Nephron progenitor cell (in vitro differentiated cells): ENCODE results near the gene CAMK1D.

Source experiments
- DNase-seq: peaks from one replicate; pipeline ENCODE4 v3.0.0; 2021
- H3K27ac Mint-ChIP-seq: 2 replicates; pipeline ENCODE4 v1.8.0; 2021; ENCODE audit warnings: mild to moderate bottlenecking, moderate library complexity, mixed read lengths
- H3K27me3 Mint-ChIP-seq: 2 replicates; pipeline ENCODE4 v1.8.0; 2021; ENCODE audit warnings: mild to moderate bottlenecking, low read depth, mixed read lengths; ENCODE audit not compliant: poor library complexity
- H3K36me3 Mint-ChIP-seq: 2 replicates; pipeline ENCODE4 v1.8.0; 2021; ENCODE audit warnings: low read depth, mixed read lengths
- H3K4me1 Mint-ChIP-seq: 2 replicates; pipeline ENCODE4 v1.8.0; 2021; ENCODE audit warnings: mixed read lengths
- H3K4me3 Mint-ChIP-seq: 2 replicates; pipeline ENCODE4 v1.8.0; 2021; ENCODE audit warnings: mild to moderate bottlenecking, moderate library complexity, mixed read lengths
- H3K9me3 Mint-ChIP-seq: 2 replicates; pipeline ENCODE4 v1.8.0; 2021; ENCODE audit warnings: mild to moderate bottlenecking, moderate library complexity, mixed read lengths
- TF ChIP-seq, protein P1 (sequence below): fragments of 200-600 bp; sonication (generic); IDR thresholded peaks from 2 replicates; pipeline ENCODE4 v1.5.0; 2021; ENCODE audit warnings: antibody characterized with exemption

CAMK1D gene

DNA sequence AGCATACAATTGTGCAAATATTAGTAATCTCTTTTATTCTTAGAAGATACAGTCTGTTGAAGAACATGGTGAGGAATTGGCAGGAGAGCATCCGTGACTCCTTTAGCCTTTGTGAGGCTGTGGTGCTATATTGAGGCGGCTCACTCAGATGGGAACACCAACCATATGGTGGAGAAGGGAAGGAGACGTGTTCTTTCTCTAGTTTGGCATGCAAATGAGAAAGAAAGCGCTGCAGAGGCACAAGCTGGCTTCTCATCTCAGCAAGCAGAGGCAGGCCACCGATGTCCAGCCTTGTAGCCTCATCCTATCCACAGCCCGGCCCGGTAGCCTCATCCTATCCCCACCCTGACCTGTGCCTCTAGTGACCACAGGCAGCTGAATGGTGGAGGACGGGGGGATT lies 288.3 kb downstream of the CAMK1D start:
- TF ChIP-seq, protein P1, sequence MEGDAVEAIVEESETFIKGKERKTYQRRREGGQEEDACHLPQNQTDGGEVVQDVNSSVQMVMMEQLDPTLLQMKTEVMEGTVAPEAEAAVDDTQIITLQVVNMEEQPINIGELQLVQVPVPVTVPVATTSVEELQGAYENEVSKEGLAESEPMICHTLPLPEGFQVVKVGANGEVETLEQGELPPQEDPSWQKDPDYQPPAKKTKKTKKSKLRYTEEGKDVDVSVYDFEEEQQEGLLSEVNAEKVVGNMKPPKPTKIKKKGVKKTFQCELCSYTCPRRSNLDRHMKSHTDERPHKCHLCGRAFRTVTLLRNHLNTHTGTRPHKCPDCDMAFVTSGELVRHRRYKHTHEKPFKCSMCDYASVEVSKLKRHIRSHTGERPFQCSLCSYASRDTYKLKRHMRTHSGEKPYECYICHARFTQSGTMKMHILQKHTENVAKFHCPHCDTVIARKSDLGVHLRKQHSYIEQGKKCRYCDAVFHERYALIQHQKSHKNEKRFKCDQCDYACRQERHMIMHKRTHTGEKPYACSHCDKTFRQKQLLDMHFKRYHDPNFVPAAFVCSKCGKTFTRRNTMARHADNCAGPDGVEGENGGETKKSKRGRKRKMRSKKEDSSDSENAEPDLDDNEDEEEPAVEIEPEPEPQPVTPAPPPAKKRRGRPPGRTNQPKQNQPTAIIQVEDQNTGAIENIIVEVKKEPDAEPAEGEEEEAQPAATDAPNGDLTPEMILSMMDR, result no peak
- H3K9me3 Mint-ChIP-seq, result no peaks in the 10 kb centered on the region
- H3K27ac Mint-ChIP-seq, result no peak overlapping the region
- H3K4me1 Mint-ChIP-seq, result peaks cover 55% of the 10 kb centered on the region
- H3K36me3 Mint-ChIP-seq, result no peaks in the 10 kb centered on the region
- no peak overlapping the region for H3K4me3 Mint-ChIP-seq
- peaks cover 2% of the 10 kb centered on the region for H3K27me3 Mint-ChIP-seq
- DNase-seq, result no peak

DNA sequence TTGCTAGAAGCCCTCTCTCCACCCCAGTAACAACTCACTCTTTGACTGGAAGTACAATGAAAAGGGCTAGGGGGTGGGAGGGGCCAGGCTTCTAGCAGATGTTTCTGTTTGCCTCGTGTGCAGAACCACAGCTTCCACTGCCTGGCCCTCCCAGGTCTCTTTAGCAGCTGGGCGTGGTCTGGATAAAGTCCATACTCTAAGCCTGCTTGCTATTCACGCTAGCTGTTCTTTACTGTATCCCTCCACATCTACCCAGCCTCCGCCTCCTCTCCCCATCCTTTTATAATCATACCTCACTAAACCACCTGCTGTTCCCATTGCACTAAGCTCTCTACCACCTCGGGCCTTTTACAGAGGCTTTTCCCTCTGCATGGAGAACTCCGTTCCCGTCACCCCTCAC lies 288.8 kb downstream of the CAMK1D start:
- TF ChIP-seq, protein P1, result no peak
- Mint-ChIP-seq H3K27ac (no peak overlapping the region), H3K4me1 (peaks cover 55% of the 10 kb centered on the region), H3K4me3 (no peak overlapping the region), H3K27me3 (peaks cover 2% of the 10 kb centered on the region), H3K9me3 (no peaks in the 10 kb centered on the region), H3K36me3 (no peaks in the 10 kb centered on the region)
- no peak for DNase-seq

DNA sequence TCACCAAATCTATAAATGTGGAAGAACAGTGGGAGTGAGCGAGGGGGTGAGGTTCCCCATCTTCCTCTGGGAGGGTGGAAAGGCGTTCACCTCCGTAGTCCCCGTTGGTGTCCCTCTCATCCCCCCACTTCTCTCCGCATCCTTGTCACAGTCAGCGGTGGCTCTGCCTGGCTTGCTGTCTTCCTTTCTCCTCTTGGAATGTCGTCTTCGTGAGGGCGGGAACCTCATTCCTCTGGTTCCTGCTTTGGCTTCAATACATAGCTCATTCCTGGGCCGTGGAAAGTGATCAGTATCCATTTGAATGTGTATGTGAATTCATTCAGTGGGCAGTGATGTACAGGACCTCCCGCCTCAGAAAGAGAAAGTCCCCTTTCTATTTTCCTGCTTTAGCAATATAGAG lies 289.4 kb downstream of the CAMK1D start:
- H3K4me1 Mint-ChIP-seq, result peaks cover 61% of the 10 kb centered on the region
- H3K9me3 Mint-ChIP-seq, result no peaks in the 10 kb centered on the region
- H3K4me3 Mint-ChIP-seq, result no peak overlapping the region
- TF ChIP-seq, protein P1, result no peak
- DNase-seq, result no peak
- no peaks in the 10 kb centered on the region for H3K36me3 Mint-ChIP-seq
- H3K27me3 Mint-ChIP-seq, result peaks cover 2% of the 10 kb centered on the region
- H3K27ac Mint-ChIP-seq, result no peak overlapping the region

DNA sequence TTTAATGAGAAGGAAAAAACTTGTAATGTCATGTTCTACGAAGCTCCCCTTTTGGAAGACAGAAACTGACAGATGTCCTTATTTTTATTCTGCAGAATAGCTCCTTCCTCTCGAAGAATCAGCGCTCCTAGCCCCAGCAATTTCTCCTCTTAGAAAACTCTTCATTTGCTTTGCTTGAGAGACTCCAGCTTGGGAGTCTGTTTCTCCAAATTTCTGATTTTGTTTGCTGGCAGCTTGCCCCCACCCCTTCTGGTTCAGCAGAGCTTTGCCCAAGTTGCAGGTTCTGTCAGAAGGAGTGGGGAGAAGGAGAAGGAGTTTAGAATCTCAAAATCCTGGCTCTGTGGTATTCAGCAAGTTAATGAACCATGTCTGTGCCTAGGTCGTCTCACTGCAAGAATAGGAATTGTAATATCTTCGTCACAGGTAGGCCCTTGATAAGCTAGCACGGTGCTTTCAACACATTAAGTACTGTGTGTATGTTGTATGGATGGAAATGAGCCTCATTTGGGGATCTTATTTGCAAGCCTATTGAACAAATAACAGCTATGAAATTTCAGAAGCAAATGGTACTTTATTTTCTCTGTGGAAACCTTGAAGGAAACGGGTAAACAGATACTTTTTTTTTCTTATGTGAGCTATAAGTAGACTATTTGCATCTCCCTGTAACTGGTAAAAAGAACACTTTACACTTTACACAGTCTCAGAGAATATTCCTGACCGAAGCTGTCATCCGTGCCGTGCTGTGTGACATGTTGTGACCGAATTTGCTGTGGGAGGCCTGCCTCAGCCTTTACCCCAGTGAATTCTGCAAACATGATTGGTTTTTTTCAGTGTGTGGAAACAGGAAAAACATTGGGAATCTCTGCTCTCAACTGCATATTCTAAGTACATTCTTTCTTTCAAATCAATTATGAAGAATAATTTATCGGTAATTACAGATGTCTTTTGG lies 290.9 kb downstream of the CAMK1D start:
- H3K4me3 Mint-ChIP-seq, result peak overlapping the region; percentile 47
- H3K27ac Mint-ChIP-seq, result peak overlapping the region; percentile 72
- DNase-seq, result no peak
- peaks cover 2% of the 10 kb centered on the region for H3K27me3 Mint-ChIP-seq
- peaks cover 54% of the 10 kb centered on the region for H3K4me1 Mint-ChIP-seq
- no peaks in the 10 kb centered on the region for H3K9me3 Mint-ChIP-seq
- H3K36me3 Mint-ChIP-seq, result no peaks in the 10 kb centered on the region
- TF ChIP-seq, protein P1, result no peak

DNA sequence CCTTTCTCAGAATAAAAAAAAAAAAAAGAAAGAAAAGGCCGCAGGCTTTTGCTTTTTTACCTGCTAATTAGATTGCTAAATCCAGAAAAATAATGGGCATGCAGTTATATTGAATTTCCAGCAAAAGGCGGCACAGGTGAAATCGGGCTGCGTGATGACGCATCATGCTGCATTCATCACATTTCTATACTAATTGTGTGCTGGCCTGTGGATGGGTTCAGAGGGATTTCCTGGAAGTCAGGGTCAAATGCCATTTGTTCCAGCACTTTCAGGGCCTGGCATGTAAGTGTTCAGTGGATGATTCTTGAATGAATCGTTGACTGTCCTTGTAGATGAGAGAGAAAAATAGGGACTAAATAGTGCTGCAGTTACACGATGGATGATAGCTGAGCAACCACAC lies 292.7 kb downstream of the CAMK1D start:
- DNase-seq, result no peak
- H3K4me1 Mint-ChIP-seq, result peaks cover 44% of the 10 kb centered on the region
- TF ChIP-seq, protein P1, result no peak
- H3K4me3 Mint-ChIP-seq, result no peak overlapping the region
- H3K27me3 Mint-ChIP-seq, result peaks cover 2% of the 10 kb centered on the region
- no peak overlapping the region for H3K27ac Mint-ChIP-seq
- H3K9me3 Mint-ChIP-seq, result no peaks in the 10 kb centered on the region
- H3K36me3 Mint-ChIP-seq, result no peaks in the 10 kb centered on the region

DNA sequence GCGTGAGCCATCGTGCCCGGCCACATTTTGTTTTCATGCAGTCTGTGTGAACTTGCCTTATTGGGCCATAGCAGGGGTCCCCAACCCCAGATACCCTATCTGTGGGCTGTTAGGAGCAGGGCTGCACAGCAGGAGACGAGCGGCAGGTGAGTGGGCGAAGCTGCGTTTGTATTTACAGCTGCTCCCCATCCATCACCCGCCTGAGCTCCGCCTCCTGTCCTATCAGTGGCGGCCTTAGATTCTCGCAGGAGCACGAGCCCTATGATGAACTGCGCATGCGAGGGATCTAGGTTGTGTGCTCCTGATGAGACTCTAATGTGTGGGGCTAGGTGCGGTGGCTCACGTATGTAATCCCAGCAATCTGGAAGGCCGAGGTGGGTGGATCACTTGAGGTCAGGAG lies 293.9 kb downstream of the CAMK1D start:
- no peak for DNase-seq
- H3K4me3 Mint-ChIP-seq, result no peak overlapping the region
- no peaks in the 10 kb centered on the region for H3K9me3 Mint-ChIP-seq
- H3K4me1 Mint-ChIP-seq, result peaks cover 45% of the 10 kb centered on the region
- TF ChIP-seq, protein P1, result no peak
- H3K27ac Mint-ChIP-seq, result no peak overlapping the region
- H3K27me3 Mint-ChIP-seq, result peaks cover 2% of the 10 kb centered on the region
- H3K36me3 Mint-ChIP-seq, result no peaks in the 10 kb centered on the region
